ENCODE measurements around the gene BRD3OS.

Gene BRD3OS

DNA sequence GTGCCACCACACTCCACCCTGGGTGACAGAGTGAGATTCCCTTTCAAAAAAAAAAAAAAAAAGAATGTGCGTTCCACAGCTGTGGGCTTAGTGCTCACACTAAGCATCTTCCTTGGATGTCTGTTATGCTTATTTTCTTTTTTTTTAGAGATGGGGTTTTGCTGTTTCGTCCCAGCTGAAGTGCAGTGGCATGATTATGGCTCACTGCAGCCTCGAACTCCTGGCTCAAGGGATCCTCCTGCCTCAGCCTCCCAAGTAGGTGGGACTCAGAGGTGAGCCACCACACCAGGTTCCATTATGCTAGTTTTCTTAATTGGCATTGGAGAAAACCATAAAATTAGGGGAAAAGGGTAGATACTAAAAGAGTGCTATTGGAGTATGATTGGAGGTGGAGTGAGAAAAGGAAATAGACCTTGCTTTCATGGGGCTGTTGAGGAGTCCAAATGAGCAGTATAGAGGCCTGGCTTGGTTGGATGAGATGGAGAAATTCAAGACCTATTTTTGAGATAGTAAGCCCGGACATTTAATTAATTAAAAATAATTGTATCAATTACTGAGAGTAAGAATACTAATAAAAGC, 978 bp upstream of the BRD3OS start:
- Histone ChIP-seq H3K27me3 (ENCODE audit: insufficient read depth, low read length, poor library complexity) (no peaks in the 10 kb centered on the region), H3K4me3 (ENCODE audit: low read depth in 1 of 2, low read length in 2 of 2) (peak overlapping the region in 1 of 2 experiments; percentile 76; a peak in 2 of 4 replicates), H3K4me2 (ENCODE audit: insufficient read depth, low read length) (peak overlapping the region; percentile 87), H3K27ac (ENCODE audit: low read length) (no peak overlapping the region), H2AFZ (ENCODE audit: low read depth, low read length) (peak overlapping the region; percentile 57; the same call in 1 of the 2 replicates), H3K9me3 (ENCODE audit: insufficient read depth, low read length, severe bottlenecking) (no peaks in the 10 kb centered on the region), H3K36me3 (ENCODE audit: insufficient read depth, low read length) (peaks cover 3% of the 10 kb centered on the region), H3K79me2 (ENCODE audit: insufficient read depth, low read length) (no peaks in the 10 kb centered on the region), H3K9ac (ENCODE audit: low read depth, low read length) (no peak overlapping the region), H4K20me1 (ENCODE audit: insufficient read depth, low read length) (peaks cover 7% of the 10 kb centered on the region; the same call in 1 of the 2 replicates), H3K4me1 (ENCODE audit: insufficient read depth, low read length) (peaks cover 19% of the 10 kb centered on the region)
- TF ChIP-seq EZH2 (IDR thresholded peaks at IDR 0.05; ENCODE audit: borderline replicate concordance, low read depth, low read length, severe bottlenecking), result no peak
- TF ChIP-seq, protein P1, sequence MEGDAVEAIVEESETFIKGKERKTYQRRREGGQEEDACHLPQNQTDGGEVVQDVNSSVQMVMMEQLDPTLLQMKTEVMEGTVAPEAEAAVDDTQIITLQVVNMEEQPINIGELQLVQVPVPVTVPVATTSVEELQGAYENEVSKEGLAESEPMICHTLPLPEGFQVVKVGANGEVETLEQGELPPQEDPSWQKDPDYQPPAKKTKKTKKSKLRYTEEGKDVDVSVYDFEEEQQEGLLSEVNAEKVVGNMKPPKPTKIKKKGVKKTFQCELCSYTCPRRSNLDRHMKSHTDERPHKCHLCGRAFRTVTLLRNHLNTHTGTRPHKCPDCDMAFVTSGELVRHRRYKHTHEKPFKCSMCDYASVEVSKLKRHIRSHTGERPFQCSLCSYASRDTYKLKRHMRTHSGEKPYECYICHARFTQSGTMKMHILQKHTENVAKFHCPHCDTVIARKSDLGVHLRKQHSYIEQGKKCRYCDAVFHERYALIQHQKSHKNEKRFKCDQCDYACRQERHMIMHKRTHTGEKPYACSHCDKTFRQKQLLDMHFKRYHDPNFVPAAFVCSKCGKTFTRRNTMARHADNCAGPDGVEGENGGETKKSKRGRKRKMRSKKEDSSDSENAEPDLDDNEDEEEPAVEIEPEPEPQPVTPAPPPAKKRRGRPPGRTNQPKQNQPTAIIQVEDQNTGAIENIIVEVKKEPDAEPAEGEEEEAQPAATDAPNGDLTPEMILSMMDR (IDR thresholded peaks at IDR 0.05; ENCODE audit: borderline replicate concordance, extremely low read depth, low read length, poor library complexity, severe bottlenecking), result no peak
- ATAC-seq (ENCODE audit: insufficient read depth, low read depth), result no peak
- no peak for DNase-seq

DNA sequence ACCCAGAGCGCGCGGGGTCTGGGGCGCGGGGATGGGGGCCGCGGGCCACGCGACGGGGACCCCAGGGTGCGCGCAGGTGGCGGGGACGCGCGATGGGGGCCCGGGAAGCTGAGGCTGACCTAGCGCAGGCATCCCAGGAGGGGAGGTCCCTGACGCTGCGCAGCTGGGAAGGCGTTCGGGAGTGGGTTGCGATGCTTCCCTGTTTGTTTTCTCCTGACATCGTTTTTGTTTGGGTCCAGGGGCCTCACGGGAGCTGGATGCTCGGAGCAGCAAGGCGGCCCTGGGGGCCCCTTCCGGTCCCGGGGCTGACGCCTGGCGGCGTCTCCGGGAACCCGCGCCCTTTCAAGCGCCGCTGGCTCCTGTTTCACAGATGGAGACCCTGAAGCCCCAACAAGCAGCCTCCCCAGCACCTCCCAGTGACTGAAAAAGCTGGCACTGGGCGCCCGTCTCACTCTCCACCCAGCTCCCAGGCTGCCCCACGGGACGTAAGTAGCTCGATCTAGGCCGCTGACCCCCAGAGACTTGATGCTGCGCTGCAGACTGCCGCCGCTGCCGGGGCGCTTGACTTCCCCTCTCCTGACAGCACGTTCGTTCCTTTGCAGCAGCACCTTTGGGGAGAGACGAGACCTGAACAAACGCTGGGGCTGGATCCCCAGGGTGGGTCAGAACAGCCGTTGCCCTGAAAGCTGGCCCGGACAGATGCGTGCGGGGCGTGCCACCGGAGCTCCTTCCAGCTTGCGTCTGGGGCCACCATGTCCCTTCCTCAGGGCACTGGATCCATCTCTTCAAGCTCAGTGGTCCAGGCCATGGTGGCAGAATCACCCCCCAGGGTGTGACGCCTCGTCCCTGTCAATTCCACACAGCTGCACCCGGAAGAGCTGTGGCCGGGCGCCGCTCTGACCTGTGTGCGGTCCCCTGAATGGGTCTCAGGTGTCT, 593 bp downstream of the BRD3OS start:
- Histone ChIP-seq H3K9me3 (ENCODE audit: insufficient read depth, low read length, severe bottlenecking) (no peaks in the 10 kb centered on the region), H3K4me3 (ENCODE audit: low read depth in 1 of 2, low read length in 2 of 2) (peak overlapping the region; percentile 44 to 76; a peak in 3 of 4 replicates), H2AFZ (ENCODE audit: low read depth, low read length) (peak overlapping the region; percentile 67), H3K4me2 (ENCODE audit: insufficient read depth, low read length) (peak overlapping the region; percentile 87), H3K27ac (ENCODE audit: low read length) (peak overlapping the region; percentile 50; the same call in 1 of the 2 replicates), H3K4me1 (ENCODE audit: insufficient read depth, low read length) (peaks cover 19% of the 10 kb centered on the region), H3K36me3 (ENCODE audit: insufficient read depth, low read length) (peaks cover 6% of the 10 kb centered on the region), H4K20me1 (ENCODE audit: insufficient read depth, low read length) (peaks cover 10% of the 10 kb centered on the region; the same call in 1 of the 2 replicates), H3K9ac (ENCODE audit: low read depth, low read length) (peak overlapping the region; percentile 58), H3K79me2 (ENCODE audit: insufficient read depth, low read length) (no peaks in the 10 kb centered on the region), H3K27me3 (ENCODE audit: insufficient read depth, low read length, poor library complexity) (no peaks in the 10 kb centered on the region)
- ATAC-seq (ENCODE audit: insufficient read depth, low read depth) (peak; percentile 55), DNase-seq (peak; percentile 64)
- TF ChIP-seq EZH2 (IDR thresholded peaks at IDR 0.05; ENCODE audit: borderline replicate concordance, low read depth, low read length, severe bottlenecking), result no peak
- TF ChIP-seq, protein P1 (IDR thresholded peaks at IDR 0.05; ENCODE audit: borderline replicate concordance, extremely low read depth, low read length, poor library complexity, severe bottlenecking), result peak; percentile 39

DNA sequence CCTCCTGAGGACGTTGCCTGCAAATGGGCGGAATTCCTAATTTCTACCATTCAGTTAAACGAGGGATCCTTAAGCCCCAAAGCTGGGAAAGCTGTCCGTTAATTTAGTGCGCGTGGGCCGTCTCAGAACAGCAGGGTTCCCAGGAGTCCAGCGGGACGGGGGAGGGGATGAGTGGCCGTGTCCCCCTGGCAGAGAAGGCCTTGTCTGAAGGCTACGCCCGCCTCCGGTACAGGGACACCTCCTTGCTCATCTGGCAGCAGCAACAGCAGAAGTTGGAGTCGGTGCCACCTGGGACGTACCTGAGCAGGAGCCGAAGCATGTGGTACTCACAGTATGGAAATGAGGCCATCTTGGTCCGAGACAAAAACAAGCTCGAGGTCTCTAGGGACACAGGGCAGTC, 1.3 kb downstream of the BRD3OS start:
- Histone ChIP-seq H3K27me3 (ENCODE audit: insufficient read depth, low read length, poor library complexity) (no peaks in the 10 kb centered on the region), H3K4me1 (ENCODE audit: insufficient read depth, low read length) (peaks cover 19% of the 10 kb centered on the region), H3K4me2 (ENCODE audit: insufficient read depth, low read length) (peak overlapping the region; percentile 87; the same call in 1 of the 2 replicates), H4K20me1 (ENCODE audit: insufficient read depth, low read length) (peaks cover 10% of the 10 kb centered on the region; the same call in 1 of the 2 replicates), H3K27ac (ENCODE audit: low read length) (no peak overlapping the region), H3K36me3 (ENCODE audit: insufficient read depth, low read length) (peaks cover 11% of the 10 kb centered on the region), H3K79me2 (ENCODE audit: insufficient read depth, low read length) (no peaks in the 10 kb centered on the region), H3K9me3 (ENCODE audit: insufficient read depth, low read length, severe bottlenecking) (no peaks in the 10 kb centered on the region), H2AFZ (ENCODE audit: low read depth, low read length) (no peak overlapping the region), H3K9ac (ENCODE audit: low read depth, low read length) (no peak overlapping the region), H3K4me3 (ENCODE audit: low read depth in 1 of 2, low read length in 2 of 2) (peak overlapping the region in 1 of 2 experiments; percentile 76; a peak in 2 of 4 replicates)
- no peak for ATAC-seq (ENCODE audit: insufficient read depth, low read depth)
- TF ChIP-seq, protein P1 (IDR thresholded peaks at IDR 0.05; ENCODE audit: borderline replicate concordance, extremely low read depth, low read length, poor library complexity, severe bottlenecking), result no peak
- TF ChIP-seq EZH2 (IDR thresholded peaks at IDR 0.05; ENCODE audit: borderline replicate concordance, low read depth, low read length, severe bottlenecking), result no peak
- DNase-seq, result no peak
